Measurements from ENCODE around the gene SCFD2. TPM values are rescaled to one million over a fixed set of nuclear protein-coding genes. Genes with fewer than 3 reads are reported as not detected.

Gene SCFD2
- total RNA-seq, 1 experiment from 2014 or later = 8.1 TPM

DNA sequence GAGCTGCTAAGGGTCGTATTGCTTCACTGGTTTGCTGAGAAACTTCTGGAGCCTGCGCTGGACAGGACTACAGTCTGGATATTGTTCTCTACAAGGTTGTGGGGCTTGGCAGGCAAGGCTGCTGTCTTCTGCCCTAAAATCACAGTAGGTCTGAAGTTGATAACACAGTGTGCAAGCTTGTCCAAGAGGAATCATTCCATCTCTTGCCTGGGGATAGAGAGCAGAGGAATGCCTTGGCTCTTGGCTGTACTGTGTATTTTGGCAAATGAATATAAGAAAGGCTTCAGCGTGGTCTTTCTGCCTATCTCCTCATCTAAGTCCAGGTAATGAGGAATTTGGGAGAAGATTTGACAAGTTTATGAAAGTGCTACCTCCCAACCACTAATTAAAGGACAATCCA, 513.1 kb downstream of the SCFD2 start:
- Histone ChIP-seq H3F3A (ENCODE audit: insufficient read depth, low read depth) (no peaks in the 10 kb centered on the region), H3K9me3 (ENCODE audit: insufficient read depth, low read depth) (no peaks in the 10 kb centered on the region), H3K27ac (no peak overlapping the region), H4K20me1 (ENCODE audit: insufficient read depth) (no peaks in the 10 kb centered on the region), H3K4me3 (no peak overlapping the region), H3K79me2 (ENCODE audit: low read depth) (no peaks in the 10 kb centered on the region), H3K4me1 (replicated peaks; ENCODE audit: insufficient read depth) (no peaks in the 10 kb centered on the region), H3K9me2 (ENCODE audit: insufficient read depth) (no peaks in the 10 kb centered on the region), H3K27me3 (ENCODE audit: insufficient read depth, low read depth) (no peaks in the 10 kb centered on the region), H2AFZ (no peak overlapping the region), H3K4me2 (no peak overlapping the region), H3K36me3 (ENCODE audit: low read depth) (no peaks in the 10 kb centered on the region)
- TF ChIP-seq, protein P1, sequence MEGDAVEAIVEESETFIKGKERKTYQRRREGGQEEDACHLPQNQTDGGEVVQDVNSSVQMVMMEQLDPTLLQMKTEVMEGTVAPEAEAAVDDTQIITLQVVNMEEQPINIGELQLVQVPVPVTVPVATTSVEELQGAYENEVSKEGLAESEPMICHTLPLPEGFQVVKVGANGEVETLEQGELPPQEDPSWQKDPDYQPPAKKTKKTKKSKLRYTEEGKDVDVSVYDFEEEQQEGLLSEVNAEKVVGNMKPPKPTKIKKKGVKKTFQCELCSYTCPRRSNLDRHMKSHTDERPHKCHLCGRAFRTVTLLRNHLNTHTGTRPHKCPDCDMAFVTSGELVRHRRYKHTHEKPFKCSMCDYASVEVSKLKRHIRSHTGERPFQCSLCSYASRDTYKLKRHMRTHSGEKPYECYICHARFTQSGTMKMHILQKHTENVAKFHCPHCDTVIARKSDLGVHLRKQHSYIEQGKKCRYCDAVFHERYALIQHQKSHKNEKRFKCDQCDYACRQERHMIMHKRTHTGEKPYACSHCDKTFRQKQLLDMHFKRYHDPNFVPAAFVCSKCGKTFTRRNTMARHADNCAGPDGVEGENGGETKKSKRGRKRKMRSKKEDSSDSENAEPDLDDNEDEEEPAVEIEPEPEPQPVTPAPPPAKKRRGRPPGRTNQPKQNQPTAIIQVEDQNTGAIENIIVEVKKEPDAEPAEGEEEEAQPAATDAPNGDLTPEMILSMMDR (conservative IDR thresholded peaks at IDR 0.05) = no peak
- no peak for TF ChIP-seq EZH2 (IDR thresholded peaks at IDR 0.05; ENCODE audit: low read depth)
- no peak for DNase-seq
- intact Hi-C loops (cut with micrococcal nuclease; ENCODE audit: unreplicated experiment) = no loop called here
- CTCF ChIA-PET = no interaction called here
- no TSS peak for BruUV-seq (replicated peaks)
- POLR2A ChIA-PET (ENCODE audit: unreplicated experiment) = interaction anchor here (0.6 kb wide), 1 partner anchor 177 kb away, joined by 5 read pairs; no protein-coding TSS in a partner anchor

DNA sequence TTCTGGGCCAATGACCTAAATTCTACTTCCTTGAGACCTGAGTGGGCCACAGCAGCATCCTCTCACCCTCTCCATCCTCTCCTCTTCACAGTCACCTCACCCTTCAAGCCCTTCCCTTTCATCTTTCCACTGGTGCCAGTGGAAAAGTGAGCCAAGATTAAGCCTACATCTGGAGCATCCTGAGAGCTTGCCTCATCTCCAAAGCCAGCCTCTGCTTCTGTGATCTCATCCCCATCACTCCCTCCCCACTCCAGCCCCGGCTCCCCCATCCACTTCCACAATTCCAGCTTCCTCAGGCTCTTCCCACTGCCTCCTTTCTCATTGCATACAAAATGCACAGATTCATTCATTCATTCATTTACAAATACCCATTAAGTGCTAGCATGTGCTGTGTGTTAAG, 513.8 kb downstream of the SCFD2 start:
- TF ChIP-seq, protein P1 (conservative IDR thresholded peaks at IDR 0.05) = no peak
- TF ChIP-seq EZH2 (IDR thresholded peaks at IDR 0.05; ENCODE audit: low read depth) = no peak
- Histone ChIP-seq H3K36me3 (ENCODE audit: low read depth) (no peaks in the 10 kb centered on the region), H3K79me2 (ENCODE audit: low read depth) (no peaks in the 10 kb centered on the region), H4K20me1 (ENCODE audit: insufficient read depth) (no peaks in the 10 kb centered on the region), H3K9me3 (ENCODE audit: insufficient read depth, low read depth) (no peaks in the 10 kb centered on the region), H3K27ac (no peak overlapping the region), H3K27me3 (ENCODE audit: insufficient read depth, low read depth) (no peaks in the 10 kb centered on the region), H3K4me3 (no peak overlapping the region), H3K9me2 (ENCODE audit: insufficient read depth) (no peaks in the 10 kb centered on the region), H3F3A (ENCODE audit: insufficient read depth, low read depth) (no peaks in the 10 kb centered on the region), H2AFZ (no peak overlapping the region), H3K4me2 (no peak overlapping the region), H3K4me1 (replicated peaks; ENCODE audit: insufficient read depth) (no peaks in the 10 kb centered on the region)
- DNase-seq = no peak
- BruUV-seq (replicated peaks) = no TSS peak
- CTCF ChIA-PET = no interaction called here
- intact Hi-C loops (cut with micrococcal nuclease; ENCODE audit: unreplicated experiment) = no loop called here
- POLR2A ChIA-PET (ENCODE audit: unreplicated experiment) = no interaction called here

- no peak overlapping the region for H2AFZ ChIP-seq
- intact Hi-C loops (cut with micrococcal nuclease; ENCODE audit: unreplicated experiment) = no loop called here
- no TSS peak for BruUV-seq (replicated peaks)
- no peak overlapping the region for H3K4me3 ChIP-seq
- DNase-seq = no peak
- POLR2A ChIA-PET (ENCODE audit: unreplicated experiment) = interaction anchor here (0.6 kb wide), 1 partner anchor 128 kb away, joined by 3 read pairs; no protein-coding TSS in a partner anchor
- no peak overlapping the region for H3K27ac ChIP-seq
- H3K4me2 ChIP-seq = no peak overlapping the region
- CTCF ChIA-PET = no interaction called here
- no peaks in the 10 kb centered on the region for H3K4me1 ChIP-seq (replicated peaks; ENCODE audit: insufficient read depth)
- H3K27me3 ChIP-seq (ENCODE audit: insufficient read depth, low read depth) = no peaks in the 10 kb centered on the region
- H3F3A ChIP-seq (ENCODE audit: insufficient read depth, low read depth) = no peaks in the 10 kb centered on the region
- no peaks in the 10 kb centered on the region for H3K9me3 ChIP-seq (ENCODE audit: insufficient read depth, low read depth)
- no peaks in the 10 kb centered on the region for H3K9me2 ChIP-seq (ENCODE audit: insufficient read depth)
- H3K36me3 ChIP-seq (ENCODE audit: low read depth) = no peaks in the 10 kb centered on the region
- no peaks in the 10 kb centered on the region for H4K20me1 ChIP-seq (ENCODE audit: insufficient read depth)
- no peak for TF ChIP-seq EZH2 (IDR thresholded peaks at IDR 0.05; ENCODE audit: low read depth)
- TF ChIP-seq, protein P1 (conservative IDR thresholded peaks at IDR 0.05) = no peak
- no peaks in the 10 kb centered on the region for H3K79me2 ChIP-seq (ENCODE audit: low read depth)
These were observed 515.3 kb downstream of the SCFD2 start for GRCh38 chr4:52850406-52851124.

Data from PC-9 (cell line).